Measurements from ENCODE around the gene TMEM236.
A peak's percentile ranks its signal among the peaks of the same experiment; 100 is the strongest.

TMEM236 gene

GRCh38 chr10:17789396-17789795 is 37.4 kb downstream of the TMEM236 start:
- Histone ChIP-seq H3K9me2 (replicated peaks; ENCODE audit: insufficient read depth, low read length) (no peaks in the 10 kb centered on the region), H4K20me1 (ENCODE audit: insufficient read depth, low read length) (no peaks in the 10 kb centered on the region), H3K4me2 (ENCODE audit: low read depth, low read length) (no peak overlapping the region), H3K4me1 (ENCODE audit: low read length) (peaks cover 10% of the 10 kb centered on the region), H3K79me2 (ENCODE audit: low read length) (no peaks in the 10 kb centered on the region), H3K9me3 (replicated peaks; ENCODE audit: insufficient read depth, low read length) (no peaks in the 10 kb centered on the region), H3K4me3 (ENCODE audit: low read length) (no peak overlapping the region), H3K36me3 (replicated peaks; ENCODE audit: insufficient read depth, low read length) (no peaks in the 10 kb centered on the region), H3K9ac (ENCODE audit: low read length) (no peak overlapping the region), H3K27me3 (replicated peaks; ENCODE audit: insufficient read depth, low read length) (no peaks in the 10 kb centered on the region), H2AFZ (ENCODE audit: low read length) (no peak overlapping the region), H3F3A (ENCODE audit: insufficient read depth, low read length) (no peaks in the 10 kb centered on the region), H3K27ac (ENCODE audit: low read length) (no peak overlapping the region)
- DNase-seq = no peak
- no peak for TF ChIP-seq EZH2phosphoT487 (IDR thresholded peaks at IDR 0.05; ENCODE audit: low read length)
- TF ChIP-seq, protein P1, sequence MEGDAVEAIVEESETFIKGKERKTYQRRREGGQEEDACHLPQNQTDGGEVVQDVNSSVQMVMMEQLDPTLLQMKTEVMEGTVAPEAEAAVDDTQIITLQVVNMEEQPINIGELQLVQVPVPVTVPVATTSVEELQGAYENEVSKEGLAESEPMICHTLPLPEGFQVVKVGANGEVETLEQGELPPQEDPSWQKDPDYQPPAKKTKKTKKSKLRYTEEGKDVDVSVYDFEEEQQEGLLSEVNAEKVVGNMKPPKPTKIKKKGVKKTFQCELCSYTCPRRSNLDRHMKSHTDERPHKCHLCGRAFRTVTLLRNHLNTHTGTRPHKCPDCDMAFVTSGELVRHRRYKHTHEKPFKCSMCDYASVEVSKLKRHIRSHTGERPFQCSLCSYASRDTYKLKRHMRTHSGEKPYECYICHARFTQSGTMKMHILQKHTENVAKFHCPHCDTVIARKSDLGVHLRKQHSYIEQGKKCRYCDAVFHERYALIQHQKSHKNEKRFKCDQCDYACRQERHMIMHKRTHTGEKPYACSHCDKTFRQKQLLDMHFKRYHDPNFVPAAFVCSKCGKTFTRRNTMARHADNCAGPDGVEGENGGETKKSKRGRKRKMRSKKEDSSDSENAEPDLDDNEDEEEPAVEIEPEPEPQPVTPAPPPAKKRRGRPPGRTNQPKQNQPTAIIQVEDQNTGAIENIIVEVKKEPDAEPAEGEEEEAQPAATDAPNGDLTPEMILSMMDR (IDR thresholded peaks at IDR 0.05; ENCODE audit: low read length) = no peak
- TF ChIP-seq EZH2 (optimal IDR thresholded peaks at IDR 0.05; ENCODE audit: low read depth, low read length) = no peak

GRCh38 chr10:17790651-17791050 is 38.6 kb downstream of the TMEM236 start:
- H4K20me1 ChIP-seq (ENCODE audit: insufficient read depth, low read length) = no peaks in the 10 kb centered on the region
- no peak overlapping the region for H3K4me2 ChIP-seq (ENCODE audit: low read depth, low read length)
- no peak overlapping the region for H3K9ac ChIP-seq (ENCODE audit: low read length)
- H3F3A ChIP-seq (ENCODE audit: insufficient read depth, low read length) = no peaks in the 10 kb centered on the region
- no peaks in the 10 kb centered on the region for H3K27me3 ChIP-seq (replicated peaks; ENCODE audit: insufficient read depth, low read length)
- no peaks in the 10 kb centered on the region for H3K36me3 ChIP-seq (replicated peaks; ENCODE audit: insufficient read depth, low read length)
- no peak overlapping the region for H3K4me3 ChIP-seq (ENCODE audit: low read length)
- H3K79me2 ChIP-seq (ENCODE audit: low read length) = no peaks in the 10 kb centered on the region
- H2AFZ ChIP-seq (ENCODE audit: low read length) = no peak overlapping the region
- no peak for TF ChIP-seq EZH2phosphoT487 (IDR thresholded peaks at IDR 0.05; ENCODE audit: low read length)
- TF ChIP-seq EZH2 (optimal IDR thresholded peaks at IDR 0.05; ENCODE audit: low read depth, low read length) = no peak
- TF ChIP-seq, protein P1 (IDR thresholded peaks at IDR 0.05; ENCODE audit: low read length) = no peak
- H3K27ac ChIP-seq (ENCODE audit: low read length) = no peak overlapping the region
- DNase-seq = no peak
- no peaks in the 10 kb centered on the region for H3K9me2 ChIP-seq (replicated peaks; ENCODE audit: insufficient read depth, low read length)
- no peaks in the 10 kb centered on the region for H3K9me3 ChIP-seq (replicated peaks; ENCODE audit: insufficient read depth, low read length)
- peaks cover 10% of the 10 kb centered on the region for H3K4me1 ChIP-seq (ENCODE audit: low read length)

- H3K9me3 ChIP-seq (replicated peaks; ENCODE audit: insufficient read depth, low read length) = no peaks in the 10 kb centered on the region
- TF ChIP-seq, protein P1 (IDR thresholded peaks at IDR 0.05; ENCODE audit: low read length) = no peak
- TF ChIP-seq EZH2 (optimal IDR thresholded peaks at IDR 0.05; ENCODE audit: low read depth, low read length) = no peak
- H3K9me2 ChIP-seq (replicated peaks; ENCODE audit: insufficient read depth, low read length) = no peaks in the 10 kb centered on the region
- peak overlapping the region; percentile 2; the same call in 1 of the 2 replicates for H3K4me2 ChIP-seq (ENCODE audit: low read depth, low read length)
- no peak overlapping the region for H2AFZ ChIP-seq (ENCODE audit: low read length)
- no peaks in the 10 kb centered on the region for H3K36me3 ChIP-seq (replicated peaks; ENCODE audit: insufficient read depth, low read length)
- no peak overlapping the region for H3K9ac ChIP-seq (ENCODE audit: low read length)
- no peak overlapping the region for H3K4me3 ChIP-seq (ENCODE audit: low read length)
- H3K27me3 ChIP-seq (replicated peaks; ENCODE audit: insufficient read depth, low read length) = no peaks in the 10 kb centered on the region
- no peaks in the 10 kb centered on the region for H3F3A ChIP-seq (ENCODE audit: insufficient read depth, low read length)
- H3K27ac ChIP-seq (ENCODE audit: low read length) = peak overlapping the region; percentile 6; the same call in 1 of the 2 replicates
- H3K79me2 ChIP-seq (ENCODE audit: low read length) = no peaks in the 10 kb centered on the region
- H3K4me1 ChIP-seq (ENCODE audit: low read length) = peaks cover 10% of the 10 kb centered on the region
- H4K20me1 ChIP-seq (ENCODE audit: insufficient read depth, low read length) = no peaks in the 10 kb centered on the region
- DNase-seq = peak; percentile 69
Measured at GRCh38 chr10:17792991-17793390, 41.0 kb downstream of the TMEM236 start.

Data from MM.1S (cell line).